AG04450 (cell line): ENCODE data around the gene PCYT2. TPM values are rescaled to one million over a fixed set of nuclear protein-coding genes. Genes with fewer than 3 reads are reported as not detected.

ENCODE experiments used
- CTCF ChIA-PET: fragments of 300-600, 350-600 bp; formaldehyde crosslinking; extraction: SDS; loops from one replicate; lab custom pipeline; 2022; ENCODE audit warnings: antibody characterized with exemption, inconsistent platforms; lab: Charles Lee
- POLR2A ChIA-PET: fragments of 350-600 bp; formaldehyde crosslinking; extraction: SDS; loops from one replicate; lab custom pipeline; 2021; ENCODE audit warnings: antibody characterized with exemption, inconsistent platforms; lab: Yijun Ruan, JAX
- DNase-seq: peaks from one replicate; pipeline ENCODE4 v3.0.0-alpha.2; 2011; ENCODE audit warnings: low read depth, low spot score
- H3K27ac ChIP-seq: one replicate; pipeline ENCODE4 v1.5.1; 2012; ENCODE audit warnings: low read depth, low read length, control low read depth
- H3K27me3 ChIP-seq: one replicate; pipeline ENCODE4 v1.6.0; 2012; ENCODE audit warnings: low read length; ENCODE audit not compliant: control insufficient read depth, insufficient read depth
- H3K4me3 ChIP-seq: 2 replicates; pipeline ENCODE4 v1.5.1; 2011; ENCODE audit warnings: mild to moderate bottlenecking, low read depth, low read length, control low read depth
- H3K9me3 ChIP-seq: 2 replicates; pipeline ENCODE4 v1.5.1; 2012; ENCODE audit warnings: low read length; ENCODE audit not compliant: control insufficient read depth, insufficient read depth
- polyA plus RNA-seq: library from polyadenylated mRNA; depleted of rRNA; stranded (reverse); fragments of >200 nt; gene quantifications from 2 replicates; pipeline ENCODE4 v1.2.3, GENCODE V29; 2011
- TF ChIP-seq, protein P1 (sequence below): IDR thresholded peaks from 2 replicates; pipeline ENCODE4 v1.5.1; 2011; ENCODE audit warnings: low read depth, low read length, control low read depth, inconsistent platforms

Gene PCYT2
- polyA plus RNA-seq, 1 experiment, result 25.2 TPM

DNA sequence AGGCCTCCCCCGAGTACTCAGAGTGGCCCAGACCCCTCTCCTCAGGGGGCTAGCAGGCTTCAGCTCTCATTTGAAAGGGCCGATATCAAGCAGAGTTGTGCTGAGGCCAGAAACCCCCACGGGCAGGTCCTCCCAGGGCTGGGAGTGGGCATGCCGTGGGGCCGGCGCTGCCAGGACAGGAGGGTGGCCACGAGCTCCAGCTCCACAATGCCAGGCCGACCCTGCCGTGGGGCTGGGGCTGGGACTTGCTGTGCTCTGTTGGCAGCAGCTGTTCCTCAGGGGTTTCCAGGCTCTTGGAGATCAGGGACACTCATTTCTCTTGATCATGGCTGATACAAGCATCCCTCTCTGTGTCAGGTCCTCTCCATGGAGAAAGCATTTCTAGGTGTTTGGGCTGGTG is 12.3 kb downstream of the PCYT2 start:
- TF ChIP-seq, protein P1, sequence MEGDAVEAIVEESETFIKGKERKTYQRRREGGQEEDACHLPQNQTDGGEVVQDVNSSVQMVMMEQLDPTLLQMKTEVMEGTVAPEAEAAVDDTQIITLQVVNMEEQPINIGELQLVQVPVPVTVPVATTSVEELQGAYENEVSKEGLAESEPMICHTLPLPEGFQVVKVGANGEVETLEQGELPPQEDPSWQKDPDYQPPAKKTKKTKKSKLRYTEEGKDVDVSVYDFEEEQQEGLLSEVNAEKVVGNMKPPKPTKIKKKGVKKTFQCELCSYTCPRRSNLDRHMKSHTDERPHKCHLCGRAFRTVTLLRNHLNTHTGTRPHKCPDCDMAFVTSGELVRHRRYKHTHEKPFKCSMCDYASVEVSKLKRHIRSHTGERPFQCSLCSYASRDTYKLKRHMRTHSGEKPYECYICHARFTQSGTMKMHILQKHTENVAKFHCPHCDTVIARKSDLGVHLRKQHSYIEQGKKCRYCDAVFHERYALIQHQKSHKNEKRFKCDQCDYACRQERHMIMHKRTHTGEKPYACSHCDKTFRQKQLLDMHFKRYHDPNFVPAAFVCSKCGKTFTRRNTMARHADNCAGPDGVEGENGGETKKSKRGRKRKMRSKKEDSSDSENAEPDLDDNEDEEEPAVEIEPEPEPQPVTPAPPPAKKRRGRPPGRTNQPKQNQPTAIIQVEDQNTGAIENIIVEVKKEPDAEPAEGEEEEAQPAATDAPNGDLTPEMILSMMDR, result no peak
- no peak overlapping the region for H3K27ac ChIP-seq
- ChIA-PET POLR2A (no interaction called here), CTCF (no interaction called here)
- no peaks in the 10 kb centered on the region for H3K9me3 ChIP-seq
- H3K27me3 ChIP-seq, result no peaks in the 10 kb centered on the region
- H3K4me3 ChIP-seq, result no peak overlapping the region
- no peak for DNase-seq

DNA sequence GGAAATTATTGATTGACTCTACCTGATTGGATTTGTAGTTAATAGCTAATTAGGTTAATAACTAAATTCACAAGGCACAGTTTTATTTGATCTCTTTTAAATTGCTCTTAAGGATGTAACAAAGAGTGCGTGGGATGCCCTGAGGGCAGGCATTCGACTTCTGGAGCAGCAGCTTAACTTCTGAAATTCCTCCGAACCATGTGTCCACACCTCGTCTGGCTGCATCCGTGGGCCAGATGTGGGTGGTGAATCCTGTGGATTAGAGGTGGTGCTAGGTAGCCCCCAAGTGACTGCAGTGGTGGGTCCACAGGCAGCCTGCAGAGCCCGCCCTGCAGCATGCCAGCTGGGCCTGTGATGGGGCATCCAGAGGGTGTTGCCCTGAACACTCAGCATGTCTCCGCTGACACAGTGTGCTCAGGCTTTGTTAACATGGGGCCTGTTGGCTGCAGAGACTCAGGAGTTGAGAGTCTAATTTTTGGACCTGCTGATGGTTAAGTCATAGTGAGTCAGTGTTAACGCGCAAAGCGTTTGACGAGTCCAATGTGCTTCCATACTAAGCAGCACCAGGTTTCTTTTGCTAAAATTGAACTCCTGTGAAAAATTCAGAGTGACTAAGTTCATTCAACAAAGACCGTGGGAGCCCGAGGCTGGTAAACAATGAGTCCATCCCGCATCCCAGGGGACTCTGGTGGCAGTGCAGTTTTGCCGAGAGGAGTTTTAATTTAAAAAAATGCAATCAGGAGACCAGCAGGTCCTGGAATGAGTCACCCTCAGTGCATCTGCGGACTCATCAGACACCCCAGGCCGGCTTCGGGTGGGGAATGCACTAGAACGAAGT is 13.0 kb downstream of the PCYT2 start:
- DNase-seq, result no peak
- ChIA-PET CTCF (no interaction called here), POLR2A (no interaction called here)
- H3K27me3 ChIP-seq, result no peaks in the 10 kb centered on the region
- peak overlapping the region; percentile 31 for H3K27ac ChIP-seq
- no peak overlapping the region for H3K4me3 ChIP-seq
- H3K9me3 ChIP-seq, result no peaks in the 10 kb centered on the region
- TF ChIP-seq, protein P1, result no peak

DNA sequence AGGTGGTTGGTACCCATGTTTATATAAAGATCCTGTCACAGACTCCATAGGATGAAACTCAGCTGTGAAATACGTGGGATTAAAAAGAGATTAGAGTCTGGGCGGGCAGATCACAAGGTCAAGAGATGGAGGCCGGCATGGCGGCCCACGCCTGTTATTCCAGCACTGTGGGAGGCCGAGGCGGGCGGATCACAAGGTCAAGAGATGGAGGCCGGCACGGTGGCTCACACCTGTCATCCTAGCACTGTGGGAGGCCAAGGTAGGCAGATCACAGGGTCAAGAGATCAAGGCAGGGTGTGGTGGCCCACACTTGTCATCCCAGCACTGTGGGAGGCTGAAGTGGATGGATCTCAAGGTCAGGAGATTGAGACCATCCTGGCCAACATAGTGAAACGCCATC is 15.8 kb downstream of the PCYT2 start:
- Histone ChIP-seq H3K27me3 (no peaks in the 10 kb centered on the region), H3K4me3 (no peak overlapping the region), H3K9me3 (no peaks in the 10 kb centered on the region), H3K27ac (no peak overlapping the region)
- TF ChIP-seq, protein P1, result no peak
- POLR2A ChIA-PET, result no interaction called here
- CTCF ChIA-PET, result no interaction called here
- DNase-seq, result no peak

GRCh38 chr17:81891303-81891552 is 20.0 kb downstream of the PCYT2 start:
- TF ChIP-seq, protein P1, result no peak
- H3K27ac ChIP-seq, result no peak overlapping the region
- H3K27me3 ChIP-seq, result no peaks in the 10 kb centered on the region
- peak overlapping the region; percentile 77 for H3K4me3 ChIP-seq
- ChIA-PET CTCF (no interaction called here), POLR2A (interaction anchor here (1.8 kb wide), 1 partner anchor 30 kb away, joined by 5 read pairs; no protein-coding TSS in a partner anchor)
- H3K9me3 ChIP-seq, result no peaks in the 10 kb centered on the region
- no peak for DNase-seq

DNA sequence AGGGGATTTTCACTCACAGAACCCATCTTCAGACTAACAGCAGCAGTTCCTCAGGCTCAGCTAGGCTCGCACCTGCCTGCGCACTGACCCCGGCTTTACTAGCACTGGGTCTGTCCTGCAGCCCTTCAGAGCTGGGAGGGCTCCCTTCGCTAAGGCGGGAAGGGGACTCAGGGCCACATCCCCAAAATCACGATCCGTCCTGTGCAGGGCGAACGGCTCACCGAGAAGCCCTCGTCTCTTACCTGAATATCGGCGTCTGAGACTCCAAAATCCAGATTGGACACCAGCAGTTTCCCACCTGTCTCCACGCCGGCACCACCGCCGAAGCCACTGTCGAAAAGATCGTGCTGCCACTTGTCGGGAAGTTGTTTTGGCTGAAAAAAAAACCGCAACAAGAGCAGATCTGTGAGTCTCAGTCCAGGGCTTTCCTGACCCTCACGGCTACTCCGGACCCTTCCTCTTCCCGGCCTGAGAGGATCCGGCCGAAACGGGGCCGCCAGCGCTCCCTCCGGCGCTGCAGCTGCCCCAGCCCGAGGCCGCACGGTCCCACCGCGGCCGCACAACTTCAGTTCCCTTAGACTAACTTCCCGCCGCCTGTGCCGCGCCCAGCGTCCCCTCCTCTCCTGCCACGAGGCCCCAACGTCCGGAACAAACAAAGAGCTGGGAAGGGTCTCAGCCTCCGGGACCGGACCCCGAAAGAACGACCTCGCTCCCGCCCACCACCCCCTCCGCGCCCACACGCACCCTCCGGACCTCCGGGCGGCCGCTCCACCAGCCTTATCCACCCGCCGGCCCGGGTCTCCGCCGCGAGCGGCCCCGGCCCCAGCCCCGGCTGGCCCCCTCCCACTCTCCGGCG is 20.5 kb downstream of the PCYT2 start:
- TF ChIP-seq, protein P1, result no peak
- Histone ChIP-seq H3K4me3 (peak overlapping the region; percentile 77), H3K27ac (peak overlapping the region; percentile 31), H3K9me3 (no peaks in the 10 kb centered on the region), H3K27me3 (no peaks in the 10 kb centered on the region)
- ChIA-PET CTCF (no interaction called here), POLR2A (interaction anchor here (1.8 kb wide), 1 partner anchor 29 kb away, joined by 5 read pairs; no protein-coding TSS in a partner anchor)
- DNase-seq, result no peak
